Measurements from ENCODE around the gene KCNN3. TPM values are rescaled to one million over a fixed set of nuclear protein-coding genes. Genes with fewer than 3 reads are reported as not detected.

KCNN3 gene
- total RNA-seq, 1 experiment from 2014 or later = 0.72 TPM

GRCh38 chr1:154664331-154665002 is 205.6 kb downstream of the KCNN3 start:
- no peak for DNase-seq (ENCODE audit: low read depth)

- DNase-seq (ENCODE audit: low read depth) = no peak
These were observed 206.5 kb downstream of the KCNN3 start for GRCh38 chr1:154663471-154664060.

DNA sequence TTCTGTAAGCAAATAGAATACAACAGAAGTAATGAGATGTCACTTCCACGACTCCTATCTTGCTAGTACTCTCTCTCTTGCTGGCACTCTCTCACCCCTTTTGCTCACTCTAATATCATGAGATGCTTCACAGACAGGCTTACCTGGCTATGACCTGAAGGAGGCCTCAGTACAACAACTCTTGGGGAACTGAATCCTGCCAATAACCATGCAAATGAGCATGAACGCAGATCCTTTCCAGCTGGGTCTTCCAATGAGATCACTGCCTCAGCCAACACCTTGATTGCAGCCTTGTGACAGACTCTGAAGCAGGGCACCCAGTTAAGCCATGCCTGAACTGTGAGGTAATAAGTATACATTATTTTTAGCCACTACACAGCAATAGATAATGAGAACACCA is 209.0 kb downstream of the KCNN3 start:
- no peak for DNase-seq (ENCODE audit: low read depth)

DNA sequence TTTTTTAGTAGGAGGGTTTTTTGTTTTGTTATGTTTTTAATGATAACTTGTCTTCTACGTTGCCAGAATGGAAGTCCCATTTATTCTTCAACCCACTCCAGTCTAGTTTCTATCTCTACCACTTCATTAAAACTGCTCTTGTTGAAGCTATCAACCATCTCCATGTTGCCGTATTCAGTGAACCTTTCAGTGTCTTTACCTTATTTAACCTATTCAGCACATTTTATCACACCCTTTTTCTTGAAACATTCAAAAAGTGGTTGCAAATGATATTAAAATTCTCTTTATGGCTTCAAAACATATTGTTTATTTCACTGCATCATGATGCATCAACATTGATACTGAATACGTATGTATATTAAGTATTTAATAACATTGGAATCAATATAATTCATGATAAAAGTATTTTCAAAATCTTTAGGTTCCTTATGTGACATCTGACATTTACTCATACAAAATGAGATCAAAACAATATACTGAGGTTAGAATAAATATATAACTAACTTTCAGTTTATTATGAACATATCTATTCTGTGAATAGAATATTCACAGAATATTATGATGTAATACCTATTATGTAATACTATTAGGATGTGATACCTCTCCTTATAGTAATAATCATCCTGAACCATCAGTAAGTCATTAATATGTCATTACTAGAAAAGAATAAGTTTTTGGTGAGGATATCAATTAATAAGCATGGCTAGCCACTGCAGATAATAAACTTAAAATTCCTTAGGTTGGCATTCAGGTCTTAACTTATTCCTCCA is 210.1 kb downstream of the KCNN3 start:
- DNase-seq (ENCODE audit: low read depth) = no peak

- no peak for DNase-seq (ENCODE audit: low read depth)
These were observed 212.5 kb downstream of the KCNN3 start for GRCh38 chr1:154657556-154657955.

DNA sequence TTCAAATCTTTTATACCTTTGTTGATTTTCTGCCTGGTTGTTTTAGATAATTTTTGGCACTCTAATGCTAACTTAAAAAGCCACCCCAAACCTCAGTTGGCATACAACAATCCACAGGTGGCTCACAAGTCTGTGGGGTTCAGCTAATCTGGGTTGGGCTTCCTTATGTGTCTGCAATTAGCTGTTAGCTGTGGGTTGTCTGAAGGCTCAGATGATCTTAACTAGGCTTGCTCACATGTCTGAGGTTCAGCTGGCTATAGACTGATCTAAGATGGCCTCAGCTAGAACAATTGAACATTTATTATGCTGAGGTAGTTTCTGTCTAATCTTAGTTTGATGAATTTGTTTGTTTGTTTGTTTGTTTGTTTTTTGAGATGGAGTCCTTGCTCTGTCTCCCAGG is 217.2 kb downstream of the KCNN3 start:
- DNase-seq (ENCODE audit: low read depth) = no peak

Other genes starting within 250 kb of the KCNN3 start
- 8.7 and 9.3 TPM in 2 replicates for gene PMVK, start 66.4 kb upstream of the KCNN3 start, total RNA-seq (2014; rRNA removed; shearing (Covaris generic))
- 14.7 and 23.3 TPM in 2 replicates for gene PBXIP1, start 85.8 kb upstream of the KCNN3 start, total RNA-seq (2014; rRNA removed; shearing (Covaris generic))
- 16.1 and 18.4 TPM in 2 replicates for gene PYGO2, start 91.5 kb upstream of the KCNN3 start, total RNA-seq (2014; rRNA removed; shearing (Covaris generic))
- gene SHC1, start 100.5 kb upstream of the KCNN3 start, total RNA-seq (2014; rRNA removed; shearing (Covaris generic)) = 111 and 115 TPM in 2 replicates
- gene CKS1B, start 104.4 kb upstream of the KCNN3 start, total RNA-seq (2014; rRNA removed; shearing (Covaris generic)) = 344 and 400 TPM in 2 replicates
- gene FLAD1, start 113.1 kb upstream of the KCNN3 start, total RNA-seq (2014; rRNA removed; shearing (Covaris generic)) = 22.5 and 26.0 TPM in 2 replicates
- gene LENEP, start 123.3 kb upstream of the KCNN3 start, total RNA-seq (2014; rRNA removed; shearing (Covaris generic)) = 1.7 TPM in 1 of 2 replicates, not detected in the other
- 4.9 and 6.9 TPM in 2 replicates for gene ZBTB7B, start 132.5 kb upstream of the KCNN3 start, total RNA-seq (2014; rRNA removed; shearing (Covaris generic))
- gene DCST2, start 163.5 kb upstream of the KCNN3 start, total RNA-seq (2014; rRNA removed; shearing (Covaris generic)) = not detected in 2 replicates
- gene DCST1, start 163.5 kb upstream of the KCNN3 start, total RNA-seq (2014; rRNA removed; shearing (Covaris generic)) = not detected in 2 replicates
- gene ADAM15, start 181.0 kb upstream of the KCNN3 start, total RNA-seq (2014; rRNA removed; shearing (Covaris generic)) = 30.6 and 31.8 TPM in 2 replicates
- 4.7 and 5.8 TPM in 2 replicates for gene EFNA4, start 193.5 kb upstream of the KCNN3 start, total RNA-seq (2014; rRNA removed; shearing (Covaris generic))
- gene EFNA3, start 208.6 kb upstream of the KCNN3 start, total RNA-seq (2014; rRNA removed; shearing (Covaris generic)) = 0.48 and 0.68 TPM in 2 replicates

All from RPMI7951 (cell line).